ENCODE results near the gene ZBTB7C.

ZBTB7C gene

DNA sequence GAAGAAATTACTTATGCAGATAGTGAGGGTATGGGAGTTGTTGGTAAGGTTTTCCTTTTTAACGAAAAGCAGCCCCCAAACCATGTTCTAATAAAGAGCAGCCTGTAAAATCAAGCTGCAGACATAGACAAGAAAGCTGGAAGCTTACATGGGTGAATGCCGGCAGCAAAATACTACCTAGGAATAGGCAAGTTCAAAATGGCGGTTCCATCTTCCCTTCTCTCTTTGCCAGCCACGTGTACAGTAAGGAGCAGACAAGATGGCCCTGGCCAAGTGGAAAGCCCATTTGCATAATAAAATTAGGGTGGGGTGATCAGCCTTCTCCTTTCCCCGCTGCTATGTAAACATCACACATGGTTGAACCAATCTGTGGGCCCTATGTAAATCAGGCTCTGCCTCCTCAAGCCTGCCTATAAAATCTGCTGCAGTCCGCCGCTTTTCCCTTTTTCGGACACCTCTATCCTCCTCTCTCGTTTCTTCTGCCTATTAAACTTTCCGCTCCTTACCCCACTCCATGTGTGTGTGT is 155.0 kb downstream of the ZBTB7C start:
- DNase-seq (ENCODE audit: low spot score) = no peak

DNA sequence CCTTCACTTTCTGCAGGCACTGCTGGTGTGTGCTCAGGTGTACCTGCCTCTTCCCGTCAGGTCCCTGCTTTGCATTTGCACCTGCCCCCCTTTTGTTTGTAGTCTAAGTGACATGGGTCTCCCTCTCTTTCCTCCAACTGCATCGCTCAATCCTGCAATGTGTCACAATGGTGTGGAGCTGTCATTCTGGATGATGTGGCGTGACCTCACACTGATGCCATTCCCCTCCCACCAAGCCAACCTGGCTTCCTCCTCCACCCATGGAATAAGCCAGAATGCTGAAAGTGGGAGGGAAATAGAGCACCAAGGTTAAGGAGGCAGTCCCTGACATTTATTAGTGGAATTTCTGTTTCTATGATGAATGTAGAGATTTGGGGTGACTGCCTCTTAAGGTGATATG is 156.7 kb downstream of the ZBTB7C start:
- DNase-seq (ENCODE audit: low spot score) = no peak

DNA sequence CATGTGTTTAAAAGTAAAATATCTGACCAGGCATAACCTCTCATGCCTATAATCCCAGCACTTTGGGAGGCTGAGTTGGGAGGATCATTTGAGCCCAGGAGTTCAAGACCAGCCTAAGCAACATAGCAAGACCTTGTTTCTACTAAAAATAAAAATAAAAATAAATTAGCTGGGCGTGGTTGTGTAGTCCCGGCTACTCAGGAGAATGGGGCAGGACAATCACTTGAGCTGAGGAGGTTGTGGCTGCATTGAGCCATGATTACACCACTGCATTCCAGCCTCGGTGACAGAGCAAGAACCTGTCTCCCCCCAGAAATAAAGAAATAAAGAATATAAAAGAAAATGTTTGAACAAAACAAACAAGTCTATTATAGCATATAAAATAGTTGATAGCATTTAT is 158.3 kb downstream of the ZBTB7C start:
- no peak for DNase-seq (ENCODE audit: low spot score)

DNA sequence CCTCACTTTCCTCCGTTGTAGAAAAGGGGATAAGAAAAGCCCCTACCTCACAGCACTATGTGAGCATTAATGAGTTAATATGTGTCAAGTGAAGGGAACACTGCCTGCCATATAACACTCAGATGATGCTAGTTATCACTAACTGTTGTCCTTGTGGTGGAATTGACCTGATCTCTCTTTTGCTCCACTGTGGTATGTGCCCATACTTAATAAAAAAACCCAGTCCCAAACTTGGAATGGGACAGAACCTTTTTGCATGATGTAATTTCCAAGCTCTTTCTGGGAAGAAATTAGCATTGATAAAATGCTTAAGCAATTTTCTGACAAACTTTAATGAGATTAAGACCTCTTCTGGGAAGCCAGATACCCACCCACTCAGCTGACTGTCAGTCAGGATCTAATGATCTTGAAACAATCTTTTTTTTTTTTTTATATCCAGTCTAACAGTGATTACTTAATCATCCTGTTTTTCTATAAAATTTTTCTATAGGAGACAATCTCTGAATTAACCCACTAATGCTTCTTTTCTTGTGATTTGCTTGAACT is 158.7 kb downstream of the ZBTB7C start:
- DNase-seq (ENCODE audit: low spot score) = no peak

DNA sequence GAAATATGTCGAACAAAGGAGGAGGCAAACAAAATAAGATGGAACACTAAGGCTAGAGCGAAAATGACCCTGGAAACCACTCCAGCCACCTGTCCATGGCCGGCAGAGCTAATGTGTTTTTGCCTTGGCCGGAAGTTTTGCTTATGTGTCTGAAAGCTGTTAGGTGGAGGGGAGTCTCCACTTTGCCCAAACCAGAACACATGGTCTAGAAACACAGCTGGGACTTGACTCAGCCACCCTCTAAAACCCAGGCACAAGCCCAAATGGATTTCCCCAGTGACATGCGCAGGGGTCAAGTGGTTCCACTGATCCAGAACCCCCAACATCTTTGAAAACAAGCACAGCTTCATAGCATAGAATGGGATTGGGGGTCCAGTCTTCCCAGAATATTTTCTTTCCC is 159.3 kb downstream of the ZBTB7C start:
- DNase-seq (ENCODE audit: low spot score) = no peak

DNA sequence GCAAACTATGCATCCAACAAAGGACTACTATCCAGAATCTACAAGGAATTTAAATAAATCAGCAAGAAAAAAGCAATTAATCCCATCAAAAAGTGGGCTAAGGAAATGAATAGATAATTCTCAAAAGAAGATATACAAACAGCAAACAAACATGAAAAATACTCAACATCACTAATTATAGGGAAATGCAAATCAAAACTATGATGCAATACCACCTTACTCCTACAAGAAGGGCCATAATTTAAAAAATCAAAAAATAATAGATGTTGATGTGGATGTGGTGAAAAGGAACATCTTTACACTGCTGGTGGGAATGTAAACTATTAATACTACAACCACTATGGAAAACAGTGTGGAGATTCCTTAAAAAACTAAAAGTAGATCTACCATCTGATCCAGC is 164.7 kb downstream of the ZBTB7C start:
- no peak for DNase-seq (ENCODE audit: low spot score)

DNA sequence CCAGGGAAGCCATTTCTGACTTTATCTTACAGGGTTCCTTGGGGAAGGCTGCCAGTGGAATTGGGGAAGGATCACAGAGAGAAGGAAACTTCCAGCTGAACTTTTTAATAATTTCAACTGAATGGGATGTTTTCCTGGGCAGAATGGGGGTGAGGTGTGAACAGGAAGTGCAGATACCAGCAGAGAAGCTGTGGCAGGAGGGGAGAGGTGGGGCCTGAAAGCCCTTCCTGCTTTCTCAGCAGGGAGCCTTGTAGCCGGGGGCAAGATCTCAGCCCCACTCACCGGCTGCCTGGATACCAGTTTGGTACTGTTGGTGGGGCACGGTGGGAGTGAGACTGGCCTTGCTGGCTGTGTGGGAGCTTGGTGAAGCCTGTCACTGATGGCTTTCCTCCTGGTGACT is 170.5 kb downstream of the ZBTB7C start:
- no peak for DNase-seq (ENCODE audit: low spot score)

DNA sequence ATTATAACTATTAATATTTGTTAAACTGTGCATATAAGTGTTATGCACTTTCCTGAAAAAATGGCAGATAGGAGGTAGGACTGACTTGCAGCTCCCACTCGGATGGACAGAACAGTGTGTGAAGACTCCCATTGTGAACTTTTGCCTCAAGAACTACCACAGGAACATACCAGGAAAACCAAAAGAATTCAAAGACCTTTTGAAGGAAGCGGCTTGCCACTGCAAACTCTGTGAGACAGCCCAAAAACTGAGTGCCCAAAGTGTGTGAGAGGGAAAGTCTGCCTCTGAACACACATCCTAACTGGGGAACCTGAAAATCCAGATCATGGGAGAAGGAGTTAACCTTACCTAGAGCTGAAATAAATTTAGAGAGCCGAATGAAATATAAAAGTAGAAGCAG is 171.0 kb downstream of the ZBTB7C start:
- DNase-seq (ENCODE audit: low spot score) = no peak

DNA sequence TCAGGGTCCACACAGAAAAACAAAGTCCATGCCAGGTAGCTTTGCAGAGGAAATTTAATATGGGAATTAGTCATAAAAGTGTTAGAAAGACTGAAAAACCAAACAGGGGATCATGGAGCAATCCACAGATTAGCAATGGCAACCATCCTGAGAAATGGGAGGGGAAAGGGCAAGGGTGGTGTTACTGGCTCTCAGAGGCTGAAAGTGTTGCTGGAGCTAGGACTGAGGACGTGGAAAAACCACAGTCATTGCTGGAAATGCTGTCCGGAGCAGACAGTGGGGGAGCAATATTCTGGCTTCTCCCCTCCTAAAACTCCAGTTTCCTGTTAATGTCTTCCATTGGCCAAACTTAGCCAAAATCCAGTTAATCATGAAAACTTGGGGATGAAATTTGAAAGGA is 172.4 kb downstream of the ZBTB7C start:
- DNase-seq (ENCODE audit: low spot score) = no peak

DNA sequence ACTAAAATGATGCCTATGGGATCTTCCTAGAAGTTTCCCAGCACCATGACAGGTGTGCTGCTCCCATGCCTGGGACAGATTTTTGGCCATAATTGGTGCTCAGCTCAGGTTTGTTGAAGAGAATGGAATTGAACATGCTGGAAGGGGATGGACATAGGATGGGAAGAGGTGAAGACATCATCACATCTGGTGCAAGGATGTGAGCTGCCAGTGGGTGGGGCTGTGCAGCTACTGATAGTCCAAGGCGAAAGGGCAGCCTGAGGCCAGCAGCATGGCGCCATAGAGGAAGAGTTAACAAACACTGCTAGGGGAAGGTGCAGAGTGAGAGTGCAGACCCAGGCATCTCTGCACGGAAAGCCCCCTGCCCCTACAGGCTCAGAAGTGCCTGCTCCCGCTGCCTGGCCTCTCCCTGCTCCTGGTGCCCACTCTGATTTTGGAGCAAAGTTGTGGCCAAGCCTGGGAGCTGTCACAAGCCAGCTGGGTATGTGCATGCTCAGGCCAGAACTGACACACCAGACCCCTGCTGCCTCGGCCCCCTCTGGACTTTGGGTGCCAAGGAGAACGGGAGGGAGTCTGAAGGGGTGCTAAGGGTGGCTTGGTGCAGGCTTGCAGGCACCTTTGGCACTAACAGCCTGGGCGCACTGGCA is 178.6 kb downstream of the ZBTB7C start:
- DNase-seq (ENCODE audit: low spot score) = peak; percentile 60

DNA sequence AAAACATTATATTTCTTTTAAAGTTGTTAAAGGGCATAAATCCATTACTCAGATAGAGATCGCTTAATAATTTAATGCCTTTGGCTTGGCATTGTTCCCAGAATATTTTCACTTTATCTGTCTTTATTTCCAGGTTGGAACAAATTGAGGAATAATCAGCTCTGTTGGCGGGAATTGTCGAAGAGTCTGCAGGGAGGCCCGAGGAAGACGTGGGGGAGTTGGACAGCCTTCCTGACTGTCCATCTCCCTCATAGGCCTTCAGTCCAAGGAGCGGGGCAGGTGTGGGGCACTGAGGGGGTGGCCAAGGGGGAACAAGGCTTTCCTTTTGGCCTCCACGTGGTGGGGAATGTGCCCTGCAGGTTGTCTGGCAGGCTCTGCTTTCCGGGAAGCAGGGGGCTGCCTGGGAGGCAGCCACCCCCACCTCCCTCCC is 179.6 kb downstream of the ZBTB7C start:
- DNase-seq (ENCODE audit: low spot score) = no peak

DNA sequence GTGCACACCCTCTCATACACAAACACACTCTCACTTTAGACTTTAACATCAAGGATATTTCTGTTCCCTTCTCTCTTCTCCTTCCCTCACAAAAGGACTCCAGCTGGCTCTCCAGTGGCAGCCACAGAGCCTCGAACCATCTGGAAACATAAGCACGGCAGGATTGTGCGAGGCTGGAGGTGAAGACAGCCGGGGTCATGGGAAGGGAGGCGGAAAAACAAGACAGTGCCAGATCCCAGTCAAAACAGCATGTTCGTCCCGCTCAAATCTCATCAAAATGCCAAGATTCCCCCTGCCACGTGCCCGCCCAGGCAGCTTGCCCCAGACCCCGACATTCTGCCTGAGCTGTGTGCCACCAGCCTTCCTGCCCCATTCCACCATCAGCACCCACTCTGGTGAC is 180.3 kb downstream of the ZBTB7C start:
- DNase-seq (ENCODE audit: low spot score) = no peak

DNA sequence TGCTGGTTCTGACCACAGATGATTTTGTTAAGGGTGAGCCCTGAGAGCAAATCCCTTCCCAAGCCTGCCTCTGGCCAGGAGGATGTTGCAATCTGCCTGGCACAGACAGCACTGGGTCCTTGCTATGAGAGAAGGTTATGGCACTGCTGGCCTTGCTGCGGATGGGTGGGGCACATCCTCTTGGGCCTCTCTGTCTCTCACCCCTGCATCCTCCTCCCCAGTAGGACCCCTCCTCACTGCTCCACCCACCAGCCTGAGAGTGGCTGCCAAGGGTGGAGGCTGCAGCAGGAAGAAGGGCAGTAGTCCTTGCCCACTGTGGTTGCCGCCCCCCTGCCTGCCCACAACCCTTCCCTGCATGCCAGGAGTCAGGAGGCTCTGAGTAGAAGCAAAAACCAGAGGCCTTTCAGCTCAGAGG is 180.9 kb downstream of the ZBTB7C start:
- no peak for DNase-seq (ENCODE audit: low spot score)

DNA sequence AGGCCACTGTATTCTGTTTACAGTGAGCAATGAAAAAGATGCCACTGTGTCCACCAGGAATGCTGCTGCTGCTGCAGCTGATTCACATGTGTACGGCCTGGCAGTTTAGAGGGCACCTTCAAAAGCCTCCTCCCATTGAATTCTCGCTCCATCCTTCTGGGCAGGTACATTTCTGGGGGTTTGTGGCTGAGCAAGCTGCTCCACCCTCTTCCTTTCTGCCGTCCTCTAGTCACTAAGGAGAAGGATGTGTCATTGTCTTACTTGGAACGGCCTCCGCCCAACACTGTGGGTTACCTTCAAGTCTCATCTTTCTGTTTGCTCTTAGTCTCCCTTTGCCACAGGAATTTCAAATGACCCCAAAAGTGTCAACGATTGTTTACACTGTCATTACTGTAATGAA is 182.0 kb downstream of the ZBTB7C start:
- no peak for DNase-seq (ENCODE audit: low spot score)

DNA sequence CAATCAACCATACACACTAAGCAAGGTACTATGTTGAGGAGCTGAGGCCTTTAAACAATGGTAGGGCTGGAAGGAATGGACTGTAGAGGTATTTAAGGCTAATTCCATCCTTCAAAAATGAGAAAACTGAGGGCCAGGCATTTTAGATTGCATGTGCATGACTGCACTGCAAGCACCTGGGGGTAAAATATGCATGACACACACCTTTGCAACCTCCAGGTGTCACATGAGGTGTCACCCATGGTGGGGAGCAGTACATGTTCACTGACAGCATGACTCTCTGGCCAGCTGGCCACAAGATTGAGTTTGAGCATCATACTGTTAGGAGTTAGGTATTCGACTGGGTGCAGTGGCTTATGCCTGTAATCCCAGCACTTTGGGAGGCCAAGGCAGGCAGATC is 182.8 kb downstream of the ZBTB7C start:
- no peak for DNase-seq (ENCODE audit: low spot score)

DNA sequence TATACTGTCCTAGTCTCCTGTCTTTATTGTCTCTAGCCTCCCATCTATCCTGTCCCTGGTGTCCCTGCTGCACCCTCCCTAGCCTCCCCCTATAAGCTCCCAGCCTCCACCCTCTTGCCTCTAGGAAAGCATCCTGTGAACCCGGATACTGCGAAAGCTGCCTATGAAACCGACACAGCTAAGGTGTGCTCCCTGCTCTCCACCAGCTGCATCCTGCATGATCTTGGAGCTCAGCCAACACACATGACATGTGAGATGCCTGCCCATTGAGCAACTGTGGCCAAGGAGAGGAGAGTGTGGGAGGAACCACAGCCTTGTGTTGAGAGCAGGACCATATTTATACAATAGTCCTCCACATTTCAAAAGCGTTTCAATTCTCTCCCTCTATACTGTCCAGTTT is 187.1 kb downstream of the ZBTB7C start:
- no peak for DNase-seq (ENCODE audit: low spot score)

DNA sequence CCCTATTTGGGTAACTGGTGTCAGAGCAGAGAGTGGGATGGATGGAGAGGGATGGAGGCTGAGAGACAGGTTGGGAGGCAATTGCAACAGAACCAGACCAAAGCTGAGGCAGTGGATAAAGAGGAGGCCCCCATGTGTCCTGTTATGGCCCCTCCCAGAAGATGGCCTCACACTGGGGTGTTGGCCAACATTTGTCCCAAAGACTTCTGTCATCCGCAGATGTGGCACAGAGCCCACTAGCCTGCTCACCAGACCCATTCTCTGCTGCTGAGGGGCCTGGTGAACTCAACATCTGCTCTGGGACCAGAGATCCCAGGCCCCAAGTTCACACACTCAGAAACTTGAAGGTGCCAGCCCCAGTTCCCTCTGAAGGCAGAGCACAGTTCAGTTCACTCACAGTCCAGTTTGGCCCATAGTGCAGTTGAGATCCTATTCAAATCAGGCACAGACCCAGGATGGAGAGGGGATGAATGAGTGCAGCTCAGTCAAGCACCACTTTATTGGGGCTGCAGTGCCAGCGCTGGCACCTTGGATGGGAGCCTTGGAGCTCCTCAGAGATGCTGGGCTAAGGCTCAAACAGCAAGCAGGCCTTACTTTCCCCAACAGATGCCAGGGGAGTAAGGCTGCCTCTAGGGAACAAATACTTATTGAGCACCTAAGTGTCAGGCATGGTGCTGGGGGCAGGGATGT is 189.2 kb downstream of the ZBTB7C start:
- DNase-seq (ENCODE audit: low spot score) = no peak

DNA sequence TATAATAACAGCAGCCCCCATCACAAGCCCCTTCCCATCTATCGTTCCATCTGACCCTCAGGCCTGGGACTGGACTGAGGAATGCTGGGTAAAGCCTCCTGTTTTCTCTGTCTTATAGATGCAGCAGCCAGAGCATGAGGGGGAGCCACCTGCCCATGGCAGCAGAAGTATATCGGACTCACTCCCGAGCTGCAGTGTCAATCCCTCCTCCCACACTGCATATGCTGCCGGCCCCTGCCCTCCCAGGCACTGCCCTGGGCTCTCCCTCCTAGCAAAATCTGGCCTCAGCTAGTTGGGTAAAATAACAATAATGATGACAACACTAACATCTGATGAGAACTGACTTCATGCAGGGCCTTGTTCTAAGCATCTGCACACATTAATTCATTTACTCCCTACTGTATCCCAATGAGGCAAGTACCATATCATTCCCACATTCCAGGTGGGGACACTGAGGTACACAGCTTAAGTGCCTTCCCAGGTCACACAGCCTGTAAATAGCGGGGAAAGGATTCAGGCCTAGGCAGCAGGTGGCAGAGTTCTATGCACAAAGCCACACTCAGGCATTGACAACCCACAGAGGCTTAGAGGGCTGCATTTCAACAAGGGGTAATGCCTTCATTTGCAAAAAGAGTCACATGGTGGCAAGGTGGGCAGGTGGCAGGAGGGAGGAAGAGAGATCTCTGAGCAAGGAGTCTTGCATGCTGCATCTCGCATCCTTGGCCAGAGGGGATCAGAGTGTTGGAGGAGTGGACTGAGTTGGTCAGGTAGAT is 190.0 kb downstream of the ZBTB7C start:
- no peak for DNase-seq (ENCODE audit: low spot score)

DNA sequence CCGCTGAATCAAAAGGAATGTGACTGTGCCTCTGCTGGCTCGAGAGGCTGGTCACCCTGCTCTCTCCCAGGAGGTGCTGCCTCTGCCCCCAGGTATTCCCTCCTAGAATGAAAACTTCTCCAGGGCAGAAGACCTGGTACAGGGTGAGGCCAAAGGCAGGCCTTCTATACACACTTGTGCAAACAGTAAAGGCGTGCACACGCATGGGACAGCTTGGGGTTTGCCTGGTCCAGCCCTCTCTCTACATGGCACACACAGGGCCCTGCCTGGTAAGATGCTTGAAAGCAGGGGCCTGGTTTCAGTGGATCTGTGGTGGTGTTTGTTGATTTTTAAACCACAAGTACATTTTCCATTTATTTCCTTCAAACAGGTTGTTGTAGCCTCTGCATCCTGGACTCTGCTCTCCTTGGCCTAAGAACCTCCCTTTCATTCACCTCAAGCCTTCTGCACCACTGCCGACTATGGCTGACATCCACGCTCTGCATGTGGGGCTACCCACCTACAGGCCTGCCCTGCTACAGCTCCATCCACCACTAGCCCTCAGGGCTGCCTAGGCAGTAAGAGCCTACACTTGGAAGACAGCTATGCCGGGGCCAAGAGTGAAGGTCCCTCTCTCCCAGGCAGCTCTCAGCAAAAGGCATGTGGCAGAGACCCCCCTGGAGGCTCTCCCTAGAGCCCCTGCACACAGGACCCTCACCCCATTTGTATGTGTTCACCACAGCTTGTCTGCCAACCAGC is 190.7 kb downstream of the ZBTB7C start:
- DNase-seq (ENCODE audit: low spot score) = no peak

DNA sequence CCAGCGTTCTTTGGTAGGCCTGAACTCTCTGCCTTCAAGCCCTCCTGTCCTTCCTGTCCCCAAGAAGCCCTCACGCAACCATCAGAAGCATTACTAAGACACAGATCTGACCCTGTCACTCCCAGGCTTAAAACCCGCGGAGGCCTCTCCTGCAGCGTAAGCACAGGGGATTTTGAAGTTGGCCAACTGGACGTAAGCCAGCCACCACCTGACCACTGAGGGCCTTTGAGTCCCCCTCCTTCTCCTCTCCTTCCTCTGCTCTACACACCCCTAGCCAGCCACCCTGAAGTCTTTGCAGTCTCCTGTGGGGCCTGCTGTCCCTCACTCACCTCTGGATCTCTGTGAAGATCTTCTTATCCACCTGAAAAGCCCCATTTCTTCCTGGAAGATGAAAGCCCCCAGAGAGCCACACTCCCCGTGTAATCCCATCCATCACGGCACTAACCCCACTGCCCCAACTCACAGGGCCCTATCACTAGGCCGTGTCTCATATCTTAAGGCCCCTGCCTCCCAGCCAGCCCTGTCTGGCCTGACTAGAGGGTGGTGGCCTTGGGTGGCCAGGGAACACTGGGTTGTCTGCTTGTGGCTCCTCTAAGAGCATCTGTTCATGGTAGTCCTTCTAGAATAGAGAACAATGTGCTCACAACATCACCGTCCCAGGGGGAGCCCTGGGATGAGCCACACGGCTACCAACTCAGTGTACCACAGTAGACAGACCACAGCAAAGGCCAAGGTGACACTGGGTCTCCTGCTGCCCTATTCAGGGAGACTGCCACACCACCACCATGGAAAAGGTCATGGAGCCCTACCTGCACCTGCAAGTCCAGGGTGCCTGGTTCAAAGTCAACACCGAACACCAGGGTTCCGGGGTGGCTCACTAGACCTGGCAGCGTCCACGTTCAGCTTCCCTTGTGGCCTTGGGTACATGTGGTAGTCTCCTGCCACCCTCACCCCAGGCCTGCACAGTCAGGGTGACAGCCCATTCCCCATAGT is 191.6 kb downstream of the ZBTB7C start:
- no peak for DNase-seq (ENCODE audit: low spot score)

Measured in RKO (cell line).